GM21723 (cell line): ENCODE results near the gene BOLL.
A peak's percentile ranks its signal among the peaks of the same experiment; 100 is the strongest.
"Not testable (repeated sequence)": the region's sequence is repeated elsewhere in the genome, so short reads cannot be mapped to it uniquely, and the experiment has no call there.

Source experiments
- ATAC-seq: cut with Tn5 transposase; IDR thresholded peaks from one replicate; pipeline ENCODE4 v1.9.1; 2021; ENCODE audit warnings: mild to moderate bottlenecking, moderate library complexity; ENCODE audit not compliant: unreplicated experiment

BOLL gene

GRCh38 chr2:197784956-197785941 is at the start of gene BOLL:
Gene BOLL (minus strand): TSS chr2:197785319. CDS start chr2:197781850, 3,469 bp downstream.
- ATAC-seq: no peak

GRCh38 chr2:197834771-197835170 is 49.7 kb upstream of the BOLL start:
- not testable (repeated sequence) for ATAC-seq

- no peak for ATAC-seq
Observed at GRCh38 chr2:197828464-197829135, 43.5 kb upstream of the BOLL start.

GRCh38 chr2:197827618-197828017 is 42.5 kb upstream of the BOLL start:
- no peak for ATAC-seq

- ATAC-seq: no peak
Observed at GRCh38 chr2:197822333-197822732, 37.2 kb upstream of the BOLL start.

- no peak for ATAC-seq
Observed at GRCh38 chr2:197821550-197822289, 36.6 kb upstream of the BOLL start.

GRCh38 chr2:197814526-197814925 is 29.4 kb upstream of the BOLL start:
- no peak for ATAC-seq

GRCh38 chr2:197813093-197813787 is 28.1 kb upstream of the BOLL start:
- ATAC-seq: no peak

- no peak for ATAC-seq
Observed at GRCh38 chr2:197810491-197810890, 25.4 kb upstream of the BOLL start.

- ATAC-seq: no peak
Observed at GRCh38 chr2:197810016-197810415, 24.9 kb upstream of the BOLL start.

GRCh38 chr2:197809064-197809463 is 23.9 kb upstream of the BOLL start:
- no peak for ATAC-seq

- no peak for ATAC-seq
Observed at GRCh38 chr2:197805715-197806633, 20.9 kb upstream of the BOLL start.

GRCh38 chr2:197804758-197805714 is 19.9 kb upstream of the BOLL start:
- peak; percentile 40 for ATAC-seq

- ATAC-seq: peak; percentile 100
Observed at GRCh38 chr2:197804049-197804757, 19.1 kb upstream of the BOLL start, which contains the start of gene PLCL1. Gene PLCL1 (plus strand): TSS chr2:197804593.

- ATAC-seq: no peak
Observed at GRCh38 chr2:197803033-197803444, 17.9 kb upstream of the BOLL start.

GRCh38 chr2:197801033-197801432 is 15.9 kb upstream of the BOLL start:
- ATAC-seq: no peak

- ATAC-seq: no peak
Observed at GRCh38 chr2:197800091-197800490, 15.0 kb upstream of the BOLL start.

- no peak for ATAC-seq
Observed at GRCh38 chr2:197799068-197799467, 13.9 kb upstream of the BOLL start.
